COLO668 (cell line): Measurements from ENCODE around the gene SLC30A2.

Source experiments
- DNase-seq: peaks from one replicate; lab custom pipeline; 2025; ENCODE audit not compliant: unreplicated experiment; lab: John Stamatoyannopoulos, UW

The SLC30A2 gene

DNA sequence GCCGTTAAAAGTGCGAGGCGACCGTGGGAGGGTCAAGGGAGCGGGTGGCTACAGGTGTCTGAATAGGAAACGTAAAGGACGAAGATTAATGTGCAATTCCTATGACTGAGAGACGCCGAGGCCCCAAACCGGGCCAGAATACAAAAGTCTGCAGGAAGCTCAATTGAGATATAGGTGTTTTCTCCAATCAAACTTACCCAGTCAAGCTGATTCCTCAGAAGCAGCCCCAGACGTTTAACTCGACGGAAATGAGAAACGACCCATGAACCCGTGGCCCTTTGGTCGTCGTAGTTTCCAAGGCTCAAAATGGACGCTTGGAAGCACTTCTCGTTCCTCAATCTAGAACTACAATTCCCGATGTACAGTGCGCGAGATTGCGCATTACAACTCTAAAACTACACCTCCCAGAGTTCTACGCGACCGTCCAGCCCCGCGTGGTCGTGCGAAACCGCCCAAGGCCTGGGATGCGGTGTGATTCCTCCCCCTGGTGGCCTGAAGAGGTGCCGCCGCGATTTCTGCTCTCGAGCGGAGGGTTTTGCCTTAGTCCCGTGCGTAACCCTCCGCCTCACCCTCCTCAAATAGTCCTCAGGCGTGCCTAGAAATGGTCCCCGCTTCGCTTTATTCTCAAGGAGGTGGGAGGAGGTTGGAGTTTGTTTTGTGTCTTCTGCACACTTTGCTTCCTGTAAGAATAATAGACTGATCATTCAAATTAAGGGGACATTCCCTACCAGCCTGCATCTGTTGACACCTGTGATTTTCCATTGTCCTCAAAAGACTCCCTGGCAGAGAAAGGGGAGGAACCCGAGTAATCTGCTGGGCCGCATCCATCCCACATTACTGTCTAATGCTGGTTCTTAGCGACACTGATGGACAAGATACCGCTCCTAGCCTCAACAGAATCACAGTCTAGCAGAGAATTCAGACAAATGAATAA, 47.8 kb downstream of the SLC30A2 start, which contains the start of gene PAFAH2:
PAFAH2 (minus strand) TSS at position 236 of the 934 bp plus-strand sequence. CDS start 7,247 bp downstream, outside the sequence.
- peak; percentile 100 for DNase-seq

DNA sequence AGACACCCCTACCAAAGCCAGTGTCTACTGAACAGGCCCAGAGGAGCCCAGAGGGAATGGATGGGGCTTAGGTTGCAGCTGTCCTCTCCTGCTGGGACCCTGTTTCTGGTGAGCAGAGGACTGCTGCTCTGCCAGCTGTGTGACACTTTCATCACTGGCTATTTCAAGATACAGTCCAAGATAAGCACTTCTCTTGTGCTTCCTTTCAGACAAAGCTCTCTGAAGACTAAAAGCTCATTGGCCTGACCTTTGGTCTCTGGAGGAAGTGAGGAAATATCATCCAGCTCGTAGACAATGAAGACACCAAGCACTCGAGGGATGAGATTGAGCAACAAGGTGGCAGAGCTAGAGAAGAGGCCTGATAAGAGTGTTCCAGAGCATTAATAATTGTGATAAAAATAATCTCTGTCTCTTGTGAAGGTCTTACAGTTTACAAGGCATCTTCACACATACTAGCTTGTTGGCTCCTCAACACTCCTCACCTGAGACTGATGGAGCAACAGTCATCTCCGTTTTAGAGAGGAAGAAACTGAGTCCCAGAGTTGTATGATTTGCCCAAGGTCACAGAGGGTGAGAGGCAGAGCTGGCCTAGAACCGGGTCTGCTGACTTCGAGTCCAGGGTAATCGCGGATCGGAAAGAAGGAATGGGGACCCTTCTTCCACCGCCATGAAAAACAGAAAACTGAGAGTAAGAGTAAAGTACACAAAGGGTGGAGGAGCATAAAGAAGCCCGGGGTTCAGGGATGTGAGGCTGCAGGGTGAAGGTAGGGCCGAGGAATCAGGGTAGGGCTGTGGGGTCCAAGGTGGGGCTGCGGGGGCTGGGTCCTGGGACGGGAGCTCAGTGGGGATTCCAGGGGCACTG, 48.7 kb downstream of the SLC30A2 start:
- no peak for DNase-seq

DNA sequence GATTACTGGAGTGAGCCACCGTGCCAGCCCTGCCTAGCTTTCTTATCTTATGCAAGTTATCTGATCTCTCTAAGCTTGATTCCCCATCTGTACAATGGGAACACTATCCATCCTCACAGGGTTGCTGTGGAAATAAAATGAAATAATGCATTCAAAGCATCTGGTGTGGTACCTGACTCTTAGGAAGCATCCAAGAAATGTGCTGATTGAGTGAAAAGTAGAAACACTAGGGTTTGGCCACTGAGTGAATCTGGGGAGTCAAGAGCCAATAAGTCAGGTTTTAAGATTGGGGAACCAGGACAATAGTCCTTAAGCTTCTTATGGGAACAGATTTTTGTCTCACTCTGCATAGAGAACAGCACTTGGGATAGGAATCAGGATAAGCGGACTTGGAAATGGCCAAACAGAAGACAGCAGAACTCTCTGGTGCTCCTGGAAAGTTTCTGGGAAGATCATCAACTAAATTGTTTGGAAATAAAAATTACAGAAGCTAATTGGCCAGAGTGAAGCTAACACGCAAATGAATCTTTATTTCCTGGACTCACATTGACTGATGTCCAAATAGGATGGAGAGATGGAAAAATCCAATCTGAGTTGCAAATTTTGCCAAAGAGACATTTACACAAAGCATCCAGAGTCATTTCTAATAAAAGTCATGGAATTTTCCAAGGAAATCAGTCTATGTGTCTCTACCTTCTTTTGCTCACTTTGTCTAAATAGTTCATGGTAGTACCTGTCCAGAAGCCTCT, 51.3 kb downstream of the SLC30A2 start:
- no peak for DNase-seq

DNA sequence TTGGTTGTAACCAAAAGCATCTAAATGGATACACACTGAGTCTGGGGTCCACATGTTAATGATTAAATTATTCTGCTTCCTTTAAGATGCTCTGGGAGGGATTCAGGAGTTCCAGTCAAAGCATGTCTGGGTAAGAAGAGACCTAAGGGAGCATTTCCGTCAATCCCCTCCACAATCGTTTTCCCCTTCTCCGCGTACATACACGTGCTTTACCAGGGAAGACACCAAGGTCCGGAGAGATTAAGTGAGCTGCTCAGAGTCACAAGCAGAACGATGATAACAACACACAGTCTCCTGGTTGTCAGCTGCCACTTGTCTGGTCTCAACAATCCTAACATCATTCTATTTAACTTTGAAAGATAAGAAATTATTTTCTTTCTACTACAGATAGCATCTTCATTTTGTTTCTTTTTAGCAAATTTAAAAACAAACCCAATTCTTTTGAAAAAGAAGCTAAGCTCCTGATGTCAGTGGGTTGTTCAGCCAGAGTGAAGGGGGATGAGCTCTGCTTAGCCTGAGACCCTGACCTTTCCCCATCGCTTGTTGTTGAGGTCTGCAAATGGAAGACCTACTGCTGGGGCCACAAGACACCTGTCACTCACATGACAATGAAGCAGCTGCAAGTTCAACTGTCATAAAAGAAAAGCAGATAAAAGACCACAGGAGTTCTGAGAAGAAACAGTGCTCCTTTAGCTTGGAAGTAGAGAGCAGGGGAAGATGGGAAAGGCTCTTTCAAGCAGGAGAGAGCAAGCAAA, 52.5 kb downstream of the SLC30A2 start:
- no peak for DNase-seq

DNA sequence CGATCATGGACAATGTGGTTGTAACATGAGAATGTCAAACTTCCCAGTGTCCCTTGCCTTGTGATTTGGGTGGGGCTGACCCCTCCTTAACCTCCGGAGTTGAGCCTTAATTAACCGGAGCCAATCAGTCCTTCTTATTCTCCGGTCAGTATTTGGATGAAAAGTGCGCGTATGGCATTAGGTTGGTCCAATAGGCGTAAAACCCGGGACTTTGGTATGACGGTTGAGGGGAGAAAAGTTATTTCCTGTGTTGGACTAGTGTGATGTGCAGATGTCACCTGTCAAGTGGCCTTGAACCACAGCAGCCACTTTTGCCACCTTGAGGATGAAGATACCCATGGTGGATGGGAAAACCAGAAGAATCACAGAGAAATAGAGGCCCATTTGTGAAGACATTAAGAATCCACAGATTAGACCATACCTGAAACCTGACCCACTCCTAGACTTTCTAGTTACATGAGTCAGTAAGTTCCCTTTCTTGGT, 53.2 kb downstream of the SLC30A2 start:
- no peak for DNase-seq

DNA sequence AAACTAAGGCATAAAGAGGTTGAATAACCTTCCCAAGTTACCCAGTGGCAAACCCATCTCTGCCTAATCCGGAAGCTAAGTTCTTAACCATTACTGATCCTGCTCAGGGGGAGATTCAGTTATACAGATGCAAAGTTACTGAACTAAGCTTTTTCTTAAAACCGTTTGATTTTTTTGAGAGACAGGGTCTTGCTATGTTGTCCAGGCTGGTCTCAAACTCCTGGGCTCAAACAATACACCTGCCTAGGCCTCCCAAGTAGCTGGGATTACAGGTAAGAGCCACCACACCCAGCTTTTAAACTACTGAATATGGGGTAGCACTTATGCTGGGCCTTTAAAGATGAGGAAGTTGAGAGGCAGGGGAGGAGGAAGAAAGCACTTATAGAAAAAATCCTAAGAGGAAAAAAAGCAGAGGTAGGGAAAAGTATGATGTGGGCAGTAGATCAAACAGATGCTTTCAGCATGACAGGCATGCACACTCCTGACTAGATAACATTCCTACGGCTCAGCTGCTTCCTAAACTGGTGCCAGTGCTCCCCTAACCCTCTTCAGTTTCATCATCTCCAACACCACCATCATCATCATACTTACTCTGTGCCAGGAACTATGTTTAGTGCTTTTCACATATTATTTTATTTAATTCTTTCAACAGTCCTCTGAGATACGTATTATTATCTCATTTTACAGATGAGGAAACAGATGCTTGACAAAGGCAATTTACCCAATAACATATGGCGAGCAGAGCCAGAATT, 53.8 kb downstream of the SLC30A2 start:
- no peak for DNase-seq

DNA sequence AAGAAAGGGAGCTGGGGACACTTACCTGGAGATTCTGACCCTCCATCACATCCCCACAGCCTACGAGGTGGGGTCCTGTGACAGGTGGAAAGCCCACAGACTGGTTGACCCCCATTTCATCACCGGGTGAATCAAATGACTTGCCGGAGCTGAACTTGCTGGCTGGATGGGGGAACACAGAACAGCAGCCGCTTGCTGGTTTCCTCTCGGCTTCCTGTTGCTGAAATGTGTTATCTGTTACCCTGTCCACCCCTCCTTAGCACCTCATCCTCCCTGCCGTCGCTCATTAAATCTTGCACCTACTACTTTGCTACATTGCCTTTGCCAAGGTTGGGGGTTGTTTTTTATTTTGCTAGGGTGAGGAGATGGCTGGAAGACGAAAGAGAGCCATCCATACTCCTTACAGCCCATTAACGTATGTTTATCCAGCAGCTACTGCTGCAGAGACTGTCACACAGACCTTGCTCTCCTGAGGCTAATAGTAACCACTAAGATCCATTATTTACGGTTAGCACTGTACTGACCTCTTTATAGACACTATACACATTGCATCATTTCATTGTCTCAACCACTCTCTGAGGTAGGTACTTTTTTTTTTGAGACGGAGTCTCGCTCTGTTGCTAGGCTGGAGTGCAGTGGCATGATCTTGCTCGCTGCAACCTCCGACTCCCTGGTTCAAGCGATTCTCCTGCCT, 55.1 kb downstream of the SLC30A2 start:
- DNase-seq, result no peak

DNA sequence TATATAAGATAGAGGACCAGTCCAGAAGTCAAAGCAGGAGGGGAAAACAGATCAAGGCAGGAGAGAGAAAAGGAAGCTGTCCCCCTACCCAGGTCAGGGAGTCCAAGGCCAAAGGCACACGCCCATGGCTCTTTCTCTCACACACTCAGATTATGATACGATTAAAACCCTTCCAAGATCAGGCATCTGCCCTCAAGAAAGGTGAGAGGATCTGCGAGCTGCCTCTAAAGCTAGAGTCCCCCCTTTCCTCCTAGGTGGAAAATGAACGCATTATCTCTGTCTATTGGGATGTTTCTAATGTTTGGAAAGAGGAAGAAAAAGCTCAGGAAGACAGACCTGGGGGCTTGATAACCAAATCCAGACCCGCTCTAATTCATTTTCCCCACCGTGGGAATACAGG, 55.7 kb downstream of the SLC30A2 start:
- no peak for DNase-seq

DNA sequence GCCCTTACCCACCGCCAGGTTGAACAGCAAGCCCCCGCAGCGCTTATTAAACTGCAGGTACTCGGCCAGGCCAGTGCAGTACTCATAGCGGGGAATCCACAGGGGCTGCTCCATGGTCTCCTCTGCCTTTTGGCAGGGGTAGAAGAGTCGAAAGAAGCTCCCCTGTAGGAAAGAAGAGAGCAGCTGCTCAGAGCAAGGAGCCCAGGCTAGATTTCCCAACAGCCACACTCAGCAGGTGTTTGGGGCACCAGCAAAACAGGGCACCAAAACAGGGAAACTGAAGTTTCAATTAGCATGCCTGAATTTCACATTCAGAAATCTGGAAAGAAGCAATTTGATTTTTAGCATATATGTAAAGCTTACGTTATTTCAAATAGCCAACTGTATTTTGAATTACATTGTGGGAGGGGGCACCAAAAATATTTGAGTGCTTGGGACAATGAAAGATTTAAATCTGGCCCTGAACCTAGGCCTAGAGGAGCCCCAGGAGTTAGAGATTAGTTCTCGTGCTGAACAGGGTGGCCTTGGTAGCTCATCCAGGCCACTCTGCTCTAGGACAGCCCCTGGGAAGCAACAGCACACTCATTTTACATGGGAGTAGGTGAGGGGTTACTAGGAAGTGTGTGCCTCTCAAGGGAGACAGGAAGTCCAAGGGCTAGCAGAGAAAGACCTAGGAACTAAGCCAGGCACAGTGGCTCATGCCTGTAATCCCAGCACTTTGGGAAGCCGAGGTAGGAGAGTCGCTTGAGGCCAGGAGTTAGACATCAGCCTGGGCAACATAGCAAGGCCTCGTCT, 56.3 kb downstream of the SLC30A2 start:
- no peak for DNase-seq

DNA sequence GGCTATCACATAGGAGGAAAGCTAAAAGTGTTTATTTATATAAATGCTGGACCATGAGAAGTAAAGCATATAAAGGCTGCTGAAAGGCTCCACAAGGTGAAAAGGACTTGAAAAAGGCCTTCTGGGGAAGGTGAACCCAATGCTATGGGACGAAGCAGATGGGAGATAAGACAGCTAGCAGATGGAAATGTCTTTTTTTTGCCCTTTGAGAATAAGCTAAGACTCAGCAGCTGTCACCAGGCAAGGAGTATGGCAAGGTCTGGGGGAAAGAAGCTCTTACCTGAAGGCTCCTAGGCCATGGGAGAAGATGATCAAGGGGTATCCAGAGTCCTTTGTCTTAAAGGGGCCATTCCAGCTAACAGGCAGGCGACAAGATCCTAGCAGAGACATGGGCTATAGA, 58.0 kb downstream of the SLC30A2 start:
- DNase-seq, result no peak
